ENCODE data around the gene ALKBH5.
"Not testable (repeated sequence)": the region's sequence is repeated elsewhere in the genome, so short reads cannot be mapped to it uniquely, and the experiment has no call there.

Gene ALKBH5

GRCh38 chr17:18187821-18188761 lies 4.5 kb downstream of the ALKBH5 start:
- no peak for DNase-seq

GRCh38 chr17:18190628-18191235 lies 7.1 kb downstream of the ALKBH5 start:
- no peak for DNase-seq

GRCh38 chr17:18191236-18191667 lies 7.6 kb downstream of the ALKBH5 start:
- no peak for DNase-seq

- DNase-seq: no peak
Measured at GRCh38 chr17:18191967-18192366, 8.3 kb downstream of the ALKBH5 start.

GRCh38 chr17:18194394-18194793 lies 10.8 kb downstream of the ALKBH5 start:
- DNase-seq: no peak

- DNase-seq: no peak
Measured at GRCh38 chr17:18194804-18195203, 11.2 kb downstream of the ALKBH5 start.

- no peak for DNase-seq
Measured at GRCh38 chr17:18195246-18195645, 11.6 kb downstream of the ALKBH5 start.

- no peak for DNase-seq
Measured at GRCh38 chr17:18197535-18198194, 14.0 kb downstream of the ALKBH5 start.

GRCh38 chr17:18198530-18198929 lies 14.9 kb downstream of the ALKBH5 start:
- DNase-seq: no peak

- no peak for DNase-seq
Measured at GRCh38 chr17:18201108-18201507, 17.5 kb downstream of the ALKBH5 start.

GRCh38 chr17:18203308-18203707 lies 19.7 kb downstream of the ALKBH5 start:
- DNase-seq: no peak

GRCh38 chr17:18205861-18206260 lies 22.2 kb downstream of the ALKBH5 start:
- no peak for DNase-seq

- no peak for DNase-seq
Measured at GRCh38 chr17:18206962-18207361, 23.3 kb downstream of the ALKBH5 start.

GRCh38 chr17:18208092-18208491 lies 24.5 kb downstream of the ALKBH5 start:
- DNase-seq: no peak

GRCh38 chr17:18213666-18214270 lies 30.1 kb downstream of the ALKBH5 start:
- no peak for DNase-seq

GRCh38 chr17:18216906-18217305 lies 33.3 kb downstream of the ALKBH5 start:
- not testable (repeated sequence) for DNase-seq

GRCh38 chr17:18217412-18218015 lies 33.9 kb downstream of the ALKBH5 start:
- peak; percentile 78 for DNase-seq

GRCh38 chr17:18218756-18219415 lies 35.3 kb downstream of the ALKBH5 start:
- DNase-seq: no peak

- DNase-seq: no peak
Measured at GRCh38 chr17:18224053-18224386, 40.4 kb downstream of the ALKBH5 start.

GRCh38 chr17:18224387-18225120 lies 40.9 kb downstream of the ALKBH5 start:
- no peak for DNase-seq

- DNase-seq: peak; percentile 95
Measured at GRCh38 chr17:18225121-18225641, 41.6 kb downstream of the ALKBH5 start, which contains the start of gene LLGL1. Gene LLGL1, plus strand, starts transcription at chr17:18225635. Its CDS starts 48 bp downstream, at chr17:18225683.

Measured in stimulated activated CD4-positive, alpha-beta T cell treated with anti-CD3 and anti-CD28 coated beads, Interleukin-4, amount 100 ng/mL, for 24 hours (primary cell).